H1 (cell line): ENCODE data around the gene EPN2. TPM values are rescaled to one million over a fixed set of nuclear protein-coding genes. Genes with fewer than 3 reads are reported as not detected.

Source experiments
- FOSL1 ChIP-seq: IDR thresholded peaks from 2 replicates; pipeline ENCODE4 v1.6.1; 2011; ENCODE audit warnings: mild to moderate bottlenecking, low read depth, low read length, moderate library complexity; ENCODE audit not compliant: insufficient read depth
- HDAC2 ChIP-seq, 2 experiments: fragments of 300-600 bp in 1 of 2; sonication (generic) in 1 of 2; IDR thresholded peaks; 2 replicates each; pipeline ENCODE4 v1.6.1; 2011 to 2012; ENCODE audit warnings: low read depth in 2 of 2, low read length in 2 of 2, mild to moderate bottlenecking in 2 of 2, moderate library complexity in 2 of 2, borderline replicate concordance in 1 of 2, inconsistent platforms in 1 of 2
- HDAC6 ChIP-seq: IDR thresholded peaks from one replicate; pipeline ENCODE4 v1.7.1; 2012; ENCODE audit warnings: low read depth, mild to moderate bottlenecking, inconsistent platforms, low read length, moderate library complexity
- NANOG ChIP-seq: IDR thresholded peaks from 2 replicates; pipeline ENCODE4 v1.6.1; 2011; ENCODE audit warnings: low read length, low read depth, mild to moderate bottlenecking, inconsistent platforms; ENCODE audit not compliant: insufficient read depth, poor library complexity, severe bottlenecking
- PHF8 ChIP-seq: fragments of 200-600 bp; sonication (generic); conservative IDR thresholded peaks from 2 replicates; pipeline ENCODE4 v1.7.1; 2012; ENCODE audit warnings: low read depth, mild to moderate bottlenecking, inconsistent platforms, low read length, moderate library complexity
- TAF1 ChIP-seq: IDR thresholded peaks from 2 replicates; pipeline ENCODE4 v1.6.1; 2011; ENCODE audit warnings: mild to moderate bottlenecking, low read depth, low read length
- polyA plus RNA-seq, 7 experiments: library from polyadenylated mRNA; depleted of rRNA in 3 of 7; stranded (reverse) in 5 of 7; unstranded in 2 of 7; fragments of >200 nt in 5 of 7; fragments of 200-250 nt in 2 of 7; gene quantifications; 1 replicate in 5 of 7; 2 replicates in 1 of 7; 4 replicates in 1 of 7; pipeline versions ENCODE4 v1.2.1 to v1.2.3, GENCODE V29; 2011 to 2013; ENCODE audit warnings: missing spikeins in 2 of 7, mixed read lengths in 2 of 7
- total RNA-seq: library from RNA; stranded (reverse); fragmentation: NEBNext Ultra II Directional; extraction: Animal tissue kit (Norgen Biotek cat#: 25700); gene quantifications from 2 replicates; pipeline ENCODE4 v1.2.1, GENCODE V29; 2021
- TF ChIP-seq, protein P1 (sequence below): fragments of 300-600 bp; sonication (generic); IDR thresholded peaks from 2 replicates; pipeline ENCODE4 v1.7.1; 2012; ENCODE audit warnings: low read length, moderate library complexity, mild to moderate bottlenecking, inconsistent platforms; ENCODE audit not compliant: insufficient replicate concordance

EPN2 gene
- total and polyA plus RNA-seq, 2 of the 8 experiments (the other 6 are each of a cell fraction or from before 2014, with no cell fraction given): 28.7 to 55.8 TPM

DNA sequence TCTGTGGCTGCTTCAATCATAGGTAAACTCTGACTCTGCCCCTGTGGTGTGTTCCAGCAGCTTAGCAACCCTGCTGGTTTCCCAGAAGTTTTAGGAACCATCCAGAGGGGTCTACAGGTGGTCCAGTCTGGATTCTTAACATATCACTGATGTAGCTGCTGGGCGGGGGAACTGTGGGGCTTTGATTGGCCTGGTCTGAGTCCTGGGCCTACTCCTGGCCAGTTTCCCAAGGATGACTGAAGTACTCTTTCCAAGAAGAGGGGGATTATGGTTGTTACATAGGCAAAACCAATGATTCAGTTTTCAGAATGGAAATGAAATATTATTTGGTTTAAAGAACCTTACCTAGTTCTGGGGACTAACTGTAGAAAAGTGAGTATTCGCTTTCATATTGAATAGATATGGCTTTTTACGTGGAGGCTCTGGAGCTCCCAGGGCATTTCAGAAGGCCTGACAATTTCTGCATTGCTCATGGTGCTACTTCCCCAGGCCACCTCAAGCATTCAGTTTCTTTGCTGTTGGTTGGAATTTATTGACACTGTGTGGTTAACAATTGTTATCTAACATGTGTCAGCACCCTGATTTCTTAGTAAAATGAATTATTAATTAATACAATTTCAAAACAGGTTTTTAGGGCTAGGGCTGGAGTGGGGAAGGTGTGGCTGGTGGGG lies 38.4 kb downstream of the EPN2 start (continued):
- TF ChIP-seq TAF1 (no peak), FOSL1 (no peak), PHF8 (no peak), HDAC2 (IDR thresholded peaks at IDR 0.05; ENCODE audit: borderline replicate concordance in 1 of 2, low read depth in 2 of 2, low read length in 2 of 2) (no peak), NANOG (no peak), HDAC6 (no peak)
- TF ChIP-seq, protein P1, sequence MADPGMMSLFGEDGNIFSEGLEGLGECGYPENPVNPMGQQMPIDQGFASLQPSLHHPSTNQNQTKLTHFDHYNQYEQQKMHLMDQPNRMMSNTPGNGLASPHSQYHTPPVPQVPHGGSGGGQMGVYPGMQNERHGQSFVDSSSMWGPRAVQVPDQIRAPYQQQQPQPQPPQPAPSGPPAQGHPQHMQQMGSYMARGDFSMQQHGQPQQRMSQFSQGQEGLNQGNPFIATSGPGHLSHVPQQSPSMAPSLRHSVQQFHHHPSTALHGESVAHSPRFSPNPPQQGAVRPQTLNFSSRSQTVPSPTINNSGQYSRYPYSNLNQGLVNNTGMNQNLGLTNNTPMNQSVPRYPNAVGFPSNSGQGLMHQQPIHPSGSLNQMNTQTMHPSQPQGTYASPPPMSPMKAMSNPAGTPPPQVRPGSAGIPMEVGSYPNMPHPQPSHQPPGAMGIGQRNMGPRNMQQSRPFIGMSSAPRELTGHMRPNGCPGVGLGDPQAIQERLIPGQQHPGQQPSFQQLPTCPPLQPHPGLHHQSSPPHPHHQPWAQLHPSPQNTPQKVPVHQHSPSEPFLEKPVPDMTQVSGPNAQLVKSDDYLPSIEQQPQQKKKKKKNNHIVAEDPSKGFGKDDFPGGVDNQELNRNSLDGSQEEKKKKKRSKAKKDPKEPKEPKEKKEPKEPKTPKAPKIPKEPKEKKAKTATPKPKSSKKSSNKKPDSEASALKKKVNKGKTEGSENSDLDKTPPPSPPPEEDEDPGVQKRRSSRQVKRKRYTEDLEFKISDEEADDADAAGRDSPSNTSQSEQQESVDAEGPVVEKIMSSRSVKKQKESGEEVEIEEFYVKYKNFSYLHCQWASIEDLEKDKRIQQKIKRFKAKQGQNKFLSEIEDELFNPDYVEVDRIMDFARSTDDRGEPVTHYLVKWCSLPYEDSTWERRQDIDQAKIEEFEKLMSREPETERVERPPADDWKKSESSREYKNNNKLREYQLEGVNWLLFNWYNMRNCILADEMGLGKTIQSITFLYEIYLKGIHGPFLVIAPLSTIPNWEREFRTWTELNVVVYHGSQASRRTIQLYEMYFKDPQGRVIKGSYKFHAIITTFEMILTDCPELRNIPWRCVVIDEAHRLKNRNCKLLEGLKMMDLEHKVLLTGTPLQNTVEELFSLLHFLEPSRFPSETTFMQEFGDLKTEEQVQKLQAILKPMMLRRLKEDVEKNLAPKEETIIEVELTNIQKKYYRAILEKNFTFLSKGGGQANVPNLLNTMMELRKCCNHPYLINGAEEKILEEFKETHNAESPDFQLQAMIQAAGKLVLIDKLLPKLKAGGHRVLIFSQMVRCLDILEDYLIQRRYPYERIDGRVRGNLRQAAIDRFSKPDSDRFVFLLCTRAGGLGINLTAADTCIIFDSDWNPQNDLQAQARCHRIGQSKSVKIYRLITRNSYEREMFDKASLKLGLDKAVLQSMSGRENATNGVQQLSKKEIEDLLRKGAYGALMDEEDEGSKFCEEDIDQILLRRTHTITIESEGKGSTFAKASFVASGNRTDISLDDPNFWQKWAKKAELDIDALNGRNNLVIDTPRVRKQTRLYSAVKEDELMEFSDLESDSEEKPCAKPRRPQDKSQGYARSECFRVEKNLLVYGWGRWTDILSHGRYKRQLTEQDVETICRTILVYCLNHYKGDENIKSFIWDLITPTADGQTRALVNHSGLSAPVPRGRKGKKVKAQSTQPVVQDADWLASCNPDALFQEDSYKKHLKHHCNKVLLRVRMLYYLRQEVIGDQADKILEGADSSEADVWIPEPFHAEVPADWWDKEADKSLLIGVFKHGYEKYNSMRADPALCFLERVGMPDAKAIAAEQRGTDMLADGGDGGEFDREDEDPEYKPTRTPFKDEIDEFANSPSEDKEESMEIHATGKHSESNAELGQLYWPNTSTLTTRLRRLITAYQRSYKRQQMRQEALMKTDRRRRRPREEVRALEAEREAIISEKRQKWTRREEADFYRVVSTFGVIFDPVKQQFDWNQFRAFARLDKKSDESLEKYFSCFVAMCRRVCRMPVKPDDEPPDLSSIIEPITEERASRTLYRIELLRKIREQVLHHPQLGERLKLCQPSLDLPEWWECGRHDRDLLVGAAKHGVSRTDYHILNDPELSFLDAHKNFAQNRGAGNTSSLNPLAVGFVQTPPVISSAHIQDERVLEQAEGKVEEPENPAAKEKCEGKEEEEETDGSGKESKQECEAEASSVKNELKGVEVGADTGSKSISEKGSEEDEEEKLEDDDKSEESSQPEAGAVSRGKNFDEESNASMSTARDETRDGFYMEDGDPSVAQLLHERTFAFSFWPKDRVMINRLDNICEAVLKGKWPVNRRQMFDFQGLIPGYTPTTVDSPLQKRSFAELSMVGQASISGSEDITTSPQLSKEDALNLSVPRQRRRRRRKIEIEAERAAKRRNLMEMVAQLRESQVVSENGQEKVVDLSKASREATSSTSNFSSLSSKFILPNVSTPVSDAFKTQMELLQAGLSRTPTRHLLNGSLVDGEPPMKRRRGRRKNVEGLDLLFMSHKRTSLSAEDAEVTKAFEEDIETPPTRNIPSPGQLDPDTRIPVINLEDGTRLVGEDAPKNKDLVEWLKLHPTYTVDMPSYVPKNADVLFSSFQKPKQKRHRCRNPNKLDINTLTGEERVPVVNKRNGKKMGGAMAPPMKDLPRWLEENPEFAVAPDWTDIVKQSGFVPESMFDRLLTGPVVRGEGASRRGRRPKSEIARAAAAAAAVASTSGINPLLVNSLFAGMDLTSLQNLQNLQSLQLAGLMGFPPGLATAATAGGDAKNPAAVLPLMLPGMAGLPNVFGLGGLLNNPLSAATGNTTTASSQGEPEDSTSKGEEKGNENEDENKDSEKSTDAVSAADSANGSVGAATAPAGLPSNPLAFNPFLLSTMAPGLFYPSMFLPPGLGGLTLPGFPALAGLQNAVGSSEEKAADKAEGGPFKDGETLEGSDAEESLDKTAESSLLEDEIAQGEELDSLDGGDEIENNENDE: no peak
